HG03432 (cell line): ENCODE results near the gene TCF25.
"Not testable (repeated sequence)": the region's sequence is repeated elsewhere in the genome, so short reads cannot be mapped to it uniquely, and the experiment has no call there.

Experiments used
- ATAC-seq: cut with Tn5 transposase; IDR thresholded peaks from one replicate; pipeline ENCODE4 v1.9.1; 2021; ENCODE audit warnings: mild to moderate bottlenecking, moderate library complexity; ENCODE audit not compliant: unreplicated experiment

TCF25 gene

DNA sequence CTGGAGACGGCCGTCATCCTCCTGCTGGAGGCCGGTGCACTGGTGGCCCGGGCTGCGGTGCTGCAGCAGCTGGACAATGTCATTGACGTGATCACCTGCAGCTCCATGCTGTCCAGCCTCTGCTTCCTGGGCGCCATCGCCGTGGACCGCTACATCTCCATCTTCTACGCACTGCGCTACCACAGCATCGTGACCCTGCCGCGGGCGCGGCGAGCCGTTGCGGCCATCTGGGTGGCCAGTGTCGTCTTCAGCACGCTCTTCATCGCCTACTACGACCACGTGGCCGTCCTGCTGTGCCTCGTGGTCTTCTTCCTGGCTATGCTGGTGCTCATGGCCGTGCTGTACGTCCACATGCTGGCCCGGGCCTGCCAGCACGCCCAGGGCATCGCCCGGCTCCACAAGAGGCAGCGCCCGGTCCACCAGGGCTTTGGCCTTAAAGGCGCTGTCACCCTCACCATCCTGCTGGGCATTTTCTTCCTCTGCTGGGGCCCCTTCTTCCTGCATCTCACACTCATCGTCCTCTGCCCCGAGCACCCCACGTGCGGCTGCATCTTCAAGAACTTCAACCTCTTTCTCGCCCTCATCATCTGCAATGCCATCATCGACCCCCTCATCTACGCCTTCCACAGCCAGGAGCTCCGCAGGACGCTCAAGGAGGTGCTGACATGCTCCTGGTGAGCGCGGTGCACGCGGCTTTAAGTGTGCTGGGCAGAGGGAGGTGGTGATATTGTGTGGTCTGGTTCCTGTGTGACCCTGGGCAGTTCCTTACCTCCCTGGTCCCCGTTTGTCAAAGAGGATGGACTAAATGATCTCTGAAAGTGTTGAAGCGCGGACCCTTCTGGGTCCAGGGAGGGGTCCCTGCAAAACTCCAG, 46.4 kb downstream of the TCF25 start:
- no peak for ATAC-seq

DNA sequence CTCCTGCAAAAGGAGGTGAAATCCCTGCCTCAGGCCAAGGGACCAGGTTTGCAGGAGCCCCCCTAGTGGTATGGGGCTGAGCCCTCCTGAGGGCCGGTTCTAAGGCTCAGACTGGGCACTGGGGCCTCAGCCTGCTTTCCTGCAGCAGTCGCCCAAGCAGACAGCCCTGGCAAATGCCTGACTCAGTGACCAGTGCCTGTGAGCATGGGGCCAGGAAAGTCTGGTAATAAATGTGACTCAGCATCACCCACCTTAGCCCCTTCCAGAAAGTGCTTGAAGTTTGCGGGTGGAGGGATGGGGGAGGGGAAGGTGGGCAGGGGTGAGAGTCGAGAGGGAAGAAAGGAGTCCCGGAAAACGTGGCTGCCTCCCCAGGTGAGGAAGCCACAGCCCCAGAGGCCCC, 47.3 kb downstream of the TCF25 start:
- ATAC-seq = no peak

DNA sequence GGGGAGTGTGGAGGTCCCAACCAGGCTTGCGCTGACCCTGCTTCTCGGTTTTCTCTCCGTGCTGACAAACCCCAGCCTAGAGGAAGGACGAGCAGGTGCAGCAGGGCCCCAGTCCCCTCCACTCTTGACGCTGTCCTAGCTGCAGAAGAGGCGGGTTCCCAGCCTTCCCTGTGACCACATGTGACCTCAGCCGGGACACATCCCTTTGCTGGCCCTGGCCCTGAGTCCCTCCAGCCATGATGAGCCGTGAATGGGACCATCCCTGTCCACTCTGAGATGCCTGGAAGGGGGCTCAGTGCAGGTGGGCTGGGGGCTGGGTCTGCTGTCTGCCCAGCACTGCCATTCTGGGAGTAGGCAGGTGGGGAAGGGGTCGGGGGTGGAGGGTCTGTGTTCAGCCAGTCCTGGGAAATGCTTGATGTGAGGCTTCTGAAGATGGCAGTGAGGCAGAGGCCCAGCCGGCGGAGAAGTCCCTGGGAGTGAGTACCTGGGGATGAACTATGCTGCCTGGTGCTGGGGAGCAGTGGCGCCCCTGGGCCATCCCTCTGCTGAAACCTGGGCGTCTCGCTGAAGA, 47.8 kb downstream of the TCF25 start:
- no peak for ATAC-seq

DNA sequence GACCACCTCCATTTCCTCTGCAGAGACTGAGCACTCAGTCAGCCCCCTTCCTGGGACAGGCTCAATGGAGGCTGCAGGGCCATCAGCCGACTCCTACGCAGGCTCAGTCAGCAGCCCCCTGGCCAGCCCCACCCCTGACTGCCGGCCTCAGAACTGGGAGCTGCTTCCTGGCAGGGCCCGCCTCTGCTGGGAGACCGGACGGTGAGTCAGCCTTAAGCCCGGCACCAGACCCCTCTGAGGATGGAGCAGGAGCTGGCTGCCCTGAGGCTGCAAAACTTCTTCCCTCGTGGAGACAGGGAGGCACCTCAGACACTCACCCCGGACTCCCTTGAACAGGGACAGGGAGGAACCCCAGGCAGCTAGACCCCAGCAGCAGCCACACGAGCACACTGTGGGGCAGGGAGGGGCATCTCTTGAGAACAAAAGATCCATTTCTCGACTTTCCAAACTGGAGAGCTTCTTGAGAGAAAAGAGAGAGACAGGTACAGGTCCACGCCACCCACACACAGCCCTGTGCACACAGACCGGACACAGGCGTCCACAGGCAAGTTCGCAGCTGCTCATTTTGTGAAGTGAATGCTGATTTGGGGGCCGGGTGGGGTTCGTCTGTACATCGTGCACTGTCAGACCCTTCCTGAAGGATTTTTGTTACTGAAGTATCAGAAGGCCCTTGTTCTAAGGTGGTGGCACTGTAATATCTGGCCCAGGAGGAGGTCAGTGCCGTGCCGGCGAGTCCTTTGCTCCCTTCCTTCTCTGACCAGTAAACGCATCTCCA, 48.5 kb downstream of the TCF25 start:
- no peak for ATAC-seq

DNA sequence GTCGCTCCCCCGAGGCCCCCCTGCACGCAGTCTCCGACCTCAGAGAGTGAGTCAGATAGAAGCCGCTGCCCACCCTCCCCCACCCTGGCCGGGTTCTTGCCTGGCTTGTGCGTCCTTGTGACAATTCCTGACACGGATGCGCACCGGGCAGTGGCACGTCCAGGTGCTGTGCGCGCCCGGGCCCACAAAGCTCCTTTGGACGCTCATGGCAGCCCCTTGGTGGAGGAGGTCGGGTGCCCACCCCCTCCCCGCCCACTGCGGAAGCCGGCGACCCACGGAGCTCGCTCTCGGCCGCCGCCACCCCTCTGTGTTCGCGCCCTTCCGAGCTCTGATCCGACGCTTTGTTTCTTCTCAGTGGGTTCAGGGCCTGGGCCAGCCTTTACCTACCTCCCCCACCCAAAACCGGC, 49.1 kb downstream of the TCF25 start:
- ATAC-seq = no peak

DNA sequence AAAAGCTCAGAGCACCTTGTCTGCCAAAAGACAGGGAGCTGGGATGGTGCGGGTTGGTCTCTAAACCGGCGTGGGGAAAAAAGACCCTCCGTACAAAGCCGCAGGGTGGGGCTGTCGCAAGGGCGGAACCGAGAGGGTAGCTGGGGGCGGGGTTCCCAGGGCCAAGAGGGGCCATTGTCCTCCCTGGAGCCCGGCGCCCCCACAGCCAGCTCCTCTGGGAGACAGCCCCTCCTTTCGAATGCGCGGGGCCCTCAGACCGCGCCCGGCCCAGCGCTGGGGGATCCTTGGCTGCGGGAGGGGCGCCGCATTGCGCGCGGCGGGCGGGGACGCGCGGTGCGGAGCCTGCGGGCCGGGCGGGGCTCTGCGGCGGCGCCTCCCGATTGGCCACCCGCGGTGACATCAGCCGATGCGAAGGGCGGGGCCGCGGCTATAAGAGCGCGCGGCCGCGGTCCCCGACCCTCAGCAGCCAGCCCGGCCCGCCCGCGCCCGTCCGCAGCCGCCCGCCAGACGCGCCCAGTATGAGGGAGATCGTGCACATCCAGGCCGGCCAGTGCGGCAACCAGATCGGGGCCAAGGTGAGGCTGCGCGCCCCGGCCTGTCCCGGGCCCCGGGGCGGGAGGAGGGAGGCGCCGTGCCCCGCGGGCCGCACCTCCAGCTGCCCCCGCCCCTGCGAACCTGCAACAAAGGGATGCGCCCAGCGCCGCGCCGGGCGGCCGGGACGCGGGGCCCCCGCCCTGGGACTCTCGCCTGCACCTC, 49.7 kb downstream of the TCF25 start, which contains the start of gene TUBB3:
Gene TUBB3, plus strand, starts transcription at position 459 of the 756 bp plus-strand sequence. Its CDS starts 60 bp downstream, at position 519.
- ATAC-seq = peak; percentile 43

DNA sequence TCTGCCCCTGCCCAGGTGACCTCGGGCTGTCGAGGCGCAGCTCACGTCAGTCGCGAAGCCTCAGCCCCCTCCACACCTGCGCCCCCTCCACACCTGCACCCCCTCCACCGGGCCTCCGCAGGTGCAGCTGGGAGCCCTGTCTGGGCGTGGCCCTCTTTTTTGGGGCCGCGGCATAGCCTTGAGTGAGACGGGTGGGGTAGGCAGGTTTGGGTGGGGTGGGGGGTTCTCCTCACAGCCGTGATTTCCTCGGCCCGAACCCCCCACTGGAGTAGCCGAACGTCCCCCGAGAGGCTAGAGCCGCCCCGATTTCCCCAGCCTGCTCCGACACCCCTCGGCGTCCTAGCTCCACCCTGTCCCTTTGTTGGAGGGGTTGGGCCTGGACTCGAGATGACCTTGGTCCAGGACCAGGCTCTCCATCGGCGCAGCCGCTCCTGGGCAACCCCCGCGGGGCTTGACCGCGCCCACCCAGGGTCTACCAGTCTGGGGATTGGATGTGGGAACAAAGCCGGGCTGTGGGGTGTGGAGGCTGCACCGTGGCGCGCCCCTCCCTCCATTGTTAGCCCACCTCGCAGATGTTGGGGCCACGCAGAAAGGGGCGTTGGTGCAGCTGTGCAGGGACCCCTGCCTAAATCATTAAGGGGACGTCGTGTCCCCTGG, 50.4 kb downstream of the TCF25 start:
- ATAC-seq = no peak

DNA sequence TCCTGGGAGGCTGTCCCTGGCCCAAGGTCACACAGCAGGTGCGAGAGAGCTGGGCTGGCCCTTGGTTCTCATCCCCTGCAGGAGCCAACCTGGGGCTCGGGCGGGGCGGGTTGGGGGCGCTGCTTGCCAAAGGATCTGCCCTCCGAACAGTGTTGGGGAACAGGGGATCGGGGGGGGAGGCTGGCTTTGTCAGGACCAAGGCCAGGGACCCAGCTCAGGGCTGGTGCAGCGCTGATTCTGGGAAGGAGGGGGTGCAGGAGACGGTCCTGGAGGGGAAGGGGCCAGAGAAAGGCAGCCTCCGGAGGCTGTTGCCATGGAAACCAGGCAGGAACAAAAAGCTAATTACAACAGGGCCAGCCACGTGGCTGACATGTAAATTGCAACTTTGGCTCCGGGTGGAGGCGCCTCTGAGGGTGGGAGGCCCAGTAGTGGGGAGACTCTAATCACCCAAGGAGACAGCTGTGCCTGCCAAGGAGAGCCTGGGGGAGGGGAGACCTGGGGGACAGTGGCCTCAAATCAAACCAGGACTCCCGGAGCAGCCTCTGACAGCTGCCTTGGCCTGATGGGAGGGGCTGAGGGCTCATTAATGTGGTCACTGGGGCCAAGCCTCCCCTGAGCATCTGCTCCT, 51.0 kb downstream of the TCF25 start:
- ATAC-seq = no peak

DNA sequence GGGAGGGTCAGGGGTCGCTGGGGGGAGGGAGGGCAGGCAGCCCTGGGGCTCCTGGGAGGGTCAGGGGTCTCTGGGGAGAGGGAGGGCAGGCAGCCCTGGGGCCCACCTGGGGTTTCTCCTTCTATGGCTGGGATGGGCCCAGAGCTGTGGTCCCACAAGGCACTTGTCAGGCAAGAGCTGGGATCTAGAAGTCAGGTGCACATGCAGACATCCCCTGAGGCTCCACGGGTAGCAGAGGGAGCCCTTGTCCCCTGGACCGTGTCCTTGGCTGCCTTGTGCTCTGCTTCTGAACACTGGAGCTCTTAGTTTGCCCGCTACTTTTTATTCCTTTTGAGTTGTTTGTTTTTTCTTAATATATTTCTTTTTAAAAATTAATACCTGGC, 51.5 kb downstream of the TCF25 start:
- no peak for ATAC-seq

DNA sequence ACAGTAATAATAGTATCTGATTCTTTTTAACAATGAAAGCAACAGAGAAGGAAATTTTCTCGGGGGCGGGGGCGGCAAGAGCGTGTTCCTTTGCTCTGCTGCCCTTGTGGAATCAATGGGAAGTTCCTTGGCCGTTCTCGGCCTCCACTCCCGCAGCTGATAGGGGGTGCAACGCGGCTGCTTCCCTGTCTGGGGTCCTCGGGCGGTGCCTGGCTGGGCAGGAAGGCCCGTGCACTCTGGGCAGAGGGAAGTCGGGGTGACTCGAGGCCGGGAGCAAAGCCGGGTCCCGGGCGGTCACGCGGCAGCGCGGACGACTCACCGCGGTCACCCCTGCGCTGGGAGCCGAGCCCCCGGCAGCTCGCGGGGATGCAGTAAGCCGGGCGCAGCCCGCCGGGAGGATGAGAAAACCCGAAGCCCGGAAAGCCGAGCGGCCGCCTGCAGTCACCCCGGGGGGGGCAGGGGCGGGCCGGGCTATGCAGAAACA, 52.2 kb downstream of the TCF25 start:
- ATAC-seq = peak; percentile 9

DNA sequence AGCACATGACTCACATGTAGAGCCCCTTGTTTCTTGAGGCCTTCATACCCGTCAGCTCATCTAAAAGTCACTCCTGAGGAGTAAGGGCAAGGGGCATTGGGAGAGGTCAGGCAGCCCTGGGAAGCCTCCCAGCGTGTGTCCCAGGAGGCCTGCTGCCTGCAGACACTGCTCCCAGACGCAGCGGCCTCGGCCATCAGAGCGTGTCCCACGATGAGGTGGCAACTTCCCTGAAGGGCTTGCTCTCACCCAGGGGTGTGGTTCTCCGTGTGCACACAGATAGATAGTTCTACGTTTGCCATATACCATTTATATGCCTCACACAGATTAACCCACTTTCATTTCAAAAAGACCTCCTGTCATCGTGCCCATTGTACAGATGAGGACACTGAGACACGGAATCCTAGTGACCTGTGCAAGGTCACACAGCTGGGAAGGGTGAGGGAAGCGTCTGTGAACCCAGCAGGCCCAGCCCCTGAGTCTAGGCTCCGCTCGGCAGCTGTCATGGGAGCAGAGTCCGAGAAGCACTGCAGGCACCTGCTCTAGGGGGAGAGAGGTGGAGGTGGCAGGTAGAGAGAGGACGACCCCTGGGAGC, 58.0 kb downstream of the TCF25 start:
- ATAC-seq = no peak

DNA sequence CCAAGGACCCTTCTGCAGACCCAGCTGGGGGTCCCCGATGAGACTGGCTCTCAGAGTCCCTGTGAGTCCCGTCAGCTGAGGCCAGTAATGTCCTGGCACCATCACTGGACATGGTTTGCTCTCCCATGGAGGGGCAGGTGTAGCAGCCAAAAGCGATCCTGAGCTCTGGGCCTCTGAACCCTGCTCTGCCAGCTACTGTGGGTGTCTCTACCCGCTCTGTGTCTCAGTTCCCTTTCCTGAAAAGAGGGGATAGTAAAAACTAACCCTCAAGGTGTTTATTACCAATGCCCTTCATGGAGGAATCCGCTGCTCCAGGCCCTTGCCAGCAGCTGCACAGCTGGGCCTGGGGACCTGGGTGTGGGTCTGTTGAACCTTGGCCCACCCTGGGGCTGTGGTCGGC, 58.6 kb downstream of the TCF25 start:
- no peak for ATAC-seq

DNA sequence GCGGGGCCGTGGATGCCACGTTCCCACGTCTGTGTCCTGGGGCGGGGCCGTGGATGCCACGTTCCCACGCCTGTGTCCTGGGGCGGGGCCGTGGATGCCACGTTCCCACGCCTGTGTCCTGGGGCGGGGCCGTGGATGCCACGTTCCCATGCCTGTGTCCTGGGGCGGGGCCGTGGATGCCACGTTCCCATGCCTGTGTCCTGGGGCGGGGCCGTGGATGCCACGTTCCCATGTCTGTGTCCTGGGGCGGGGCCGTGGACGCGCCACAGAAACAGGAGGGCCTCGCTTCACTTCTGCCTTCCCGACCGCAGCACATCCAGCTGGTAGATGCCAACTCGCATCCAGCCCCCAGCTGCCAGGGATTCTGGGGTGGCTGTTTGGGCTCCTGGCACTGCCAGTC, 60.6 kb downstream of the TCF25 start:
- not testable (repeated sequence) for ATAC-seq

DNA sequence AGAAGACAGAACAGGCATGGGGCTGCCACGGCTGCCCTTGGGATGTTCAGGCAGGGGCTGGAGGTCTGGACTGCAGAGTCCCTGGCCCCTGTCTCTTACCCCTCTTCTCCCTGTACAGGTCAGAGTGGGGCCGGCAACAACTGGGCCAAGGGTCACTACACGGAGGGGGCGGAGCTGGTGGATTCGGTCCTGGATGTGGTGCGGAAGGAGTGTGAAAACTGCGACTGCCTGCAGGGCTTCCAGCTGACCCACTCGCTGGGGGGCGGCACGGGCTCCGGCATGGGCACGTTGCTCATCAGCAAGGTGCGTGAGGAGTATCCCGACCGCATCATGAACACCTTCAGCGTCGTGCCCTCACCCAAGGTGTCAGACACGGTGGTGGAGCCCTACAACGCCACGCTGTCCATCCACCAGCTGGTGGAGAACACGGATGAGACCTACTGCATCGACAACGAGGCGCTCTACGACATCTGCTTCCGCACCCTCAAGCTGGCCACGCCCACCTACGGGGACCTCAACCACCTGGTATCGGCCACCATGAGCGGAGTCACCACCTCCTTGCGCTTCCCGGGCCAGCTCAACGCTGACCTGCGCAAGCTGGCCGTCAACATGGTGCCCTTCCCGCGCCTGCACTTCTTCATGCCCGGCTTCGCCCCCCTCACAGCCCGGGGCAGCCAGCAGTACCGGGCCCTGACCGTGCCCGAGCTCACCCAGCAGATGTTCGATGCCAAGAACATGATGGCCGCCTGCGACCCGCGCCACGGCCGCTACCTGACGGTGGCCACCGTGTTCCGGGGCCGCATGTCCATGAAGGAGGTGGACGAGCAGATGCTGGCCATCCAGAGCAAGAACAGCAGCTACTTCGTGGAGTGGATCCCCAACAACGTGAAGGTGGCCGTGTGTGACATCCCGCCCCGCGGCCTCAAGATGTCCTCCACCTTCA, 61.5 kb downstream of the TCF25 start:
- ATAC-seq = no peak

DNA sequence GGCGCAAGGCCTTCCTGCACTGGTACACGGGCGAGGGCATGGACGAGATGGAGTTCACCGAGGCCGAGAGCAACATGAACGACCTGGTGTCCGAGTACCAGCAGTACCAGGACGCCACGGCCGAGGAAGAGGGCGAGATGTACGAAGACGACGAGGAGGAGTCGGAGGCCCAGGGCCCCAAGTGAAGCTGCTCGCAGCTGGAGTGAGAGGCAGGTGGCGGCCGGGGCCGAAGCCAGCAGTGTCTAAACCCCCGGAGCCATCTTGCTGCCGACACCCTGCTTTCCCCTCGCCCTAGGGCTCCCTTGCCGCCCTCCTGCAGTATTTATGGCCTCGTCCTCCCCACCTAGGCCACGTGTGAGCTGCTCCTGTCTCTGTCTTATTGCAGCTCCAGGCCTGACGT, 62.2 kb downstream of the TCF25 start:
- not testable (repeated sequence) for ATAC-seq

DNA sequence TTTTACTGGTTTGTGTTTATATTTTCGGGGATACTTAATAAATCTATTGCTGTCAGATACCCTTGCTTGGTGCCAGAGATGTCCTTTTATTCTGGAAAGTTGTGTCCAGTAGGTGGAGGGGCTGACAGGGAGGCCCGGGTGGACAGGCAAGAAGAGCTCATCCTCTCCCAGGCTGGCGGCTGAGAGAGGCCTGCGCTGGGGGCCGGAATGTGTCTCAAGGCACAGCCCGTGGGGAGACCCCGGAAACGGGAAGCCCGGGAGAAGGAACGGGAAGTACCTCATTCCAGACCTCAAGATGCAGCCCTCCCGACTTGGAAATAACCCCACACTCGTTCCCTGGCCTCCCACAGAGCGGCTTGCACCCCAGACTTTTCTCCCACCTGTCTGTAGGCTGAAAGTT, 62.6 kb downstream of the TCF25 start:
- ATAC-seq = no peak

DNA sequence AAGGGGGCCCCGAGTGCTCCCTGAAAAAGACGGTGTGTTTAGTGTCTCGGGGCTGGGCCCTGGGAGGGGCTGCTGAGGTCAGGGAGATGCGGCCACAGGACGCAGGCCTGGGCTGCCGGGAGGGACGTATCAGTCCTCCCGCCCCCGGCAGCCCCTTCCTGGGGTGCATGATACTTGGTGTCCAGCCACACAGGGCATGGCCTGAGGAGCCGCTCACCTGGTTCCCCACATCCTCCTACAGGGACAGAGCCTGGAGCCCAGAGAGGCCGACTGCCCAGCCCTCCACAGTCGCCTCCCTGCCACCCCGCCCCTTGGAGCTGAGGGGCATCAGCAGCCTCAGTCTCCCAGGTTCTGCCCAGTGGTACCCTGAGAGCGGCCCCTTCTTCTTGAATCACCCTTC, 63.1 kb downstream of the TCF25 start:
- ATAC-seq = no peak

DNA sequence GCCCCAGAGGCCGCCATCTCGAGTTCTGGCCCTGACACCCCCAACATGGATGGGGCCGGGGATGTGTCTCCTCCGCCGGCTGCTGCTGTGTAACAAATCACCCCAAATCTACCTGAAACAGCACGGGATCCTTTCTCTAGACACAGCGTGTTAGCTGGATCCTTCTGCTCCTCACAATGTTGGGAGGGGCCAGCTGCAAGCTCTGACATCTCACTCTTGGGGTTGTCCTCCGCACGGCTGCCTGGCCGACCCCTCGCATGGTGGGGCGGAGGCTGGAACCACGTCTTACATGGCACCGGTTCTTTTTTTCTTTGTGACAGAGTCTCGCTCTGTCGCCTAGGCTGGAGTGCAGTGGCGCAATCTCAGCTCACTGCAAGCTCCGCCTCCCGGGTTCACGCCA, 63.6 kb downstream of the TCF25 start:
- no peak for ATAC-seq
